GM18951 (cell line): ENCODE results near the gene PRR14L.
"Not testable (repeated sequence)": the region's sequence is repeated elsewhere in the genome, so short reads cannot be mapped to it uniquely, and the experiment has no call there.

Experiments used
- POLR2A ChIP-seq: IDR thresholded peaks from 4 replicates; pipeline ENCODE4 v1.6.1; 2011; ENCODE audit warnings: mild to moderate bottlenecking; ENCODE audit not compliant: insufficient read length, insufficient read depth; ENCODE audit errors: extremely low read depth
- in situ Hi-C: fragments of 300-500 bp; cut with MboI; formaldehyde crosslinking; loops from one replicate; pipeline ENCODE4 v1.12.0; 2022; ENCODE audit warnings: low sequenced_read_pairs, mixed read lengths, inconsistent platforms; ENCODE audit not compliant: unreplicated experiment

PRR14L gene

DNA sequence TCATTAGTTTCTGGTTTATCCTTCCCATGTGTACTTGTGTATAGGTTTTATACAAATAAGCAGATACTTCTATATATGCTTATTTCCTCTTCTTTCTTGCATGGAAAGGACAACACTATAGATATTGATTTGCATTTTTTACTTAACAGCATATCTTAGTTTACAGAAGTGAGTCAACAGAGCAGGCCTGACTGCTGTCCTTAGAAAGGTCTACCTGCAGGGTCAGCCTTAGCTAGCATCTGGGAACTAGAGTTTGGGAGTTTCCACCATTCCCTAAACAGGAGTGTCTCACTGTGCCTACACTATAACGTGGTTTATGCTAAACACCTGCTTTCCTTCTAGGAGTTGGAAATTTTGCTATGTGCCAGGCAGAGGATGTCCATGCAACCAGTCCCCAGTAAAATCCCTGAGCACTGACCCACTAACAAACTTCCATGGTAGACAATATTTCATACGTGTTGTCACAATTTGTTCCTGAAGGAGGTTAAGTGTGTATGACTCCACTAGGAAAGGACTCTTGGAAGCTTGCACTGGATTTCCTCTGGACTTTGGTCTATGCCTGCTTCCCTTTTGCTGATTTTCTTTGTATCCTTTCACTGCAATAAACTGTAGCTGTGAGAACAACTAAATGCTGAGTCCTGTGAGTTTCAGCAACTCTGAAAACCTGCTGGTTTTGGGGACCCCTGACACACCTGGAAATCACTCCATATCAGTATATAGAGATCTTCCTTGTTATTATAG, 17.7 kb downstream of the PRR14L start:
- in situ Hi-C loops: no loop called here
- no peak for TF ChIP-seq POLR2A

DNA sequence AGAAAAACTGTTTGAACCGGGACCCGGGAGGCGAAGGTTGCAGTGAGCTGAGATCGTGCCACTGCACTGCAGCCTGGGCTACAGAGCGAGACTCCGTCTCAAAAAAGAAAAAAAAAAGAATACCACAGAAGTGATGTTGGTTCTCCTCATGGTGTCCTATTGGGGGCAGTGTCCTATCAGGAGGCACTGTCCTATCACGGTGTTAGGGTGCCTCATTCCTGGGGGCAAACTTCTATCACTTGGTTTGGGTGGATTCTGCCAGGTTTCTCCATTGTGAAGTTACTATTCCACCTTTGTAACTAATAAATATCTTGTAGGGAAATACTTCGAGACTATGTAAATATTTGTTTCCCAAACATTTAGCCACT, 19.6 kb downstream of the PRR14L start:
- TF ChIP-seq POLR2A: no peak
- in situ Hi-C loops: no loop called here

DNA sequence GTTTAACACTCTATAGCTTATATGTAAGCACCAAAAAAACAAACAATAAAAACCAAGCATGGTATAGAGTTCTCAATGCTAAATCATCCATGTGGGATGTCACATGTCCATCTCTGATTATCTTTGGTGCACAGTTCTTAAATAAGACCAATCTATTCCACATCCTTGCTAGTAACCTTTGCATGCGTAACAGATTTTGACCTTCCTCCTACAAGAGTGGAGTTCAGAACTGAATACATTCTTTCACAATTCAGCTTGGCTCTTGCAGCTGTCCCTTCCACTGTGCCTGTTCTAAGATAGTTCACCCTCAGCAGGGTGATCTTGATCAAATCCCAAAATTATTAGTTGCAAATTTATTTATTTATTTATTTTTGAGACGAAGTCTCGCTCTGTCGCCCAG, 21.1 kb downstream of the PRR14L start:
- TF ChIP-seq POLR2A: no peak
- in situ Hi-C loops: no loop called here

- in situ Hi-C loops: no loop called here
- TF ChIP-seq POLR2A: no peak
These were observed 23.2 kb downstream of the PRR14L start for GRCh38 chr22:31726692-31727091.

- in situ Hi-C loops: no loop called here
- TF ChIP-seq POLR2A: no peak
These were observed 26.2 kb downstream of the PRR14L start for GRCh38 chr22:31723723-31724122.

DNA sequence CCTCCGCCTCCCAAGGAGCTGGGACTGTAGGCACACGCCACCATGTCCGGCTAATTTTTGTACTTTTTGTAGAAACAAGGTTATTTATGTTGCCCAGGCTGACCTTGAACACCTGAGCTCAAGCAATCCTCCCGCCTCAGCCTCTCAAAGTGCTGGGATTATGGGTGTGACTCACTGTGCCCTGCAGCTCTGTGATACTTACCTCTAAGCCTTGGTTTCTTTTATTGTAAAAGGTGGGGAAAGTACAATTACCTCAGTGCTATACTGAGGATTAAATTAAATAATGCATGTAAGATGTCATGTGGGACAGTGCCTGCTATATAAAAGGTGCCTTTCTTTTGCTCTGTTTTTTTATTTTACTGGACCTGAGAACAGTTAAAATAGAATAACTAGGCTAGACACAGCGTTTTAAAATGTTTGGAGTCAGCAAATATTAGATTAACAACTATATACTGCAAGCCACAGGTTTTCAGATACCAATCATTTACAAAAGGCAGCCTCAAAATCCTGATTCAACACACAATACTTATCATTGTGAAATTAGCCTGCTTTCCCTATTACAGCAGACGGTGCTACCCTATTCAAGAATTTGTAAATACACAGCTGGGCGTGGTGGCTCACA, 30.0 kb downstream of the PRR14L start:
- in situ Hi-C loops: no loop called here
- no peak for TF ChIP-seq POLR2A

DNA sequence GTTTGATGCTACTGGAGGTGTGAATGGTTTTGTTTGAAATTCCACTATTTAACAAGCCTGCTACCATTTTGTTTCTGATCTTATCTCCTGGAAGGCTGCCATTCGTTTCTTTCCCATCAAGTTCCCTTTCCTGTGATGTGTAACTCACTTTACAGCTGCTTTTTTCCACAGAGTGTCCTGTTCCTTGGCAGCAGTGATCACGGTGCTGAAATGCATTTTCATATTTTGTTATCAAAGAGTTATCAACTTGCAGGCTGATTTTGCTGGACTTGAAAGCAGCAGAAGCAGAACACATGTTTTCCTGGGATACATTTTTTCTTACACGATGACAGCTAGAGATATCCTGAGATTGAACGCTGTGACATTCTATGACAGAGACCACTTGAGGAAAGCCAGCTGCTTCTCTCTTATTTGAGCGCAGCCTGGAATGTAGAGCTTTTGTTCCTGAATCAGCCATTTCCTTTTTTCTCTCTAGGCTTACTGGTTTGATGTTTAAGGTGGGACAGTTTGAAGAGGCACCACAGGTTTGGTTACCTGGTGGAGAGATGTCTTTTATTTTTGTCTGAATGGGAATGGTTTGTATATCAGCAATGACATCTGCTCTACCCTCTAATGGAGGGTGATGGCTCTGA, 34.7 kb downstream of the PRR14L start:
- in situ Hi-C loops: no loop called here
- TF ChIP-seq POLR2A: no peak

DNA sequence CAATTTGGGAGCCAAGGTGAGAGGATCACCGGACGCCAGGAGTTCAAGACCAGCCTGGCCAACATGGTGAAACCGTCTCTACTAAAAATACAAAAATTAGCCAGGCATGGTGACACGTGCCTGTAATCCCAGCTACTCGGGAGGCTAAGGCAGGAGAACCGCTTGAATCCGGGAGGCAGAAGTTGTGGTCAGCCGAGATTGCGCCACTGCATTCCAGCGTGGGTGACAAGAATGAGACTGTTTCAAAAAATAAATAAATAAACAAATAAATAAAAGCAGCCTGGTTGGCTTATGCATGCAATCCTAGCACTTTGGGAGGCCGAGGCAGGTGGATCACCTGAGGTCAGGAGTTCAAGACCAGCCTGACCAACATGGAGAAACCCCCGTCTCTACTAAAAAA, 38.7 kb downstream of the PRR14L start:
- in situ Hi-C loops: not testable (repeated sequence)

DNA sequence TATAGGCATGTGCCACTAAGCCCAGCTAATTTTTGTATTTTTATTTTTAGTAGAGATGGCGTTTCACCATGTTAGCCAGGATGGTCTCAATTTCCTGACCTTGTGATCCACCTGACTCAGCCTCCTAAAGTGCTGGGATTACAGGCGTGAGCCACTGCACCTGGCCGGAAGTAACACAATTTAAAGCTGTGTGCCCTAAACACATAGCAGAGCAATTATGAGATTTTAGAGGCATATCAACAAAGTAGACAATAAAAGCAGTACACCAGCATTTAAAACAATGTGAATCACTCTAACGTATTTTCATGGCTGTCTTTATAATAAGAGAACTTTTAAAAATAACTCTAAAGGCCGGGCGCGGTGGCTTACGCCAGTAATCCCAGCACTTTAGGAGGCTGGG, 42.4 kb downstream of the PRR14L start:
- in situ Hi-C loops: no loop called here
- TF ChIP-seq POLR2A: no peak

DNA sequence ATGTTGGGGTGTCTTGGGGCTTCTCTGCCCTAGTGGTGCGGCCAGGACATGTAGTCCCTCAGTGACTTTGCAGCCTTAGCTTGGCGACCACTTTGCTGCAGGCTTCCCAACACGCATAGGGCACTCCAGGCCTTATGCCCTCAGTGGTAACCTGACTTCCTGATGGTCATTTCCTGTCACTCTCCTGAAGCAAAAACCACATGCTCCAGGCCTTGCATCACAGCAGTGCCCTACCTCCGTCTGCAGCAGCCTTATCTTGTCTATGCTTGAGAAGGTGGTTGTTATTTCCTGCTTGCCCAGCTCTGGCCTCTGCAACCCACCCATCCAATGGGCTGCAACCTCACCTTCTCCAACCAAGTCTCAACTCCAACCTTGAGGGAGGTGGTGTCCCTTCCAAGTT, 54.5 kb downstream of the PRR14L start:
- TF ChIP-seq POLR2A: no peak
- in situ Hi-C loops: no loop called here

DNA sequence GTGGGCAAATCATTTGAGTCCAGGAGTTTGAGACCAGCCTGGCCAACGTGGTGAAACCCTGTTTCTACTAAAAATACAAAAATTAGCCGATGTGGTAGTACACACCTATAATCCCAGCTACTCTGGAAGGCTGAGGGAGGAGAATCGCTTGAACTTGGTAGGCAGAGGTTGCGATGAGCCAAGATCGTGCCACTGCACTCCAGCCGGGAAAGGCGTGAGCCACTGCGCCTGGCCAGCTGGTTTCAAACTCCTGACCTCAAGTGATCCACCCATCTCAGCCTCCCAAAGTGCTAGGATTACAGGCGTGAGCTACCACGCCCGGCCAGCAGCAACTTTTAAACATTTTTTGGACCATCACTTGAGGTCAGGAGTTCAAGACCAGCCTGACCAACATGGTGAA, 55.9 kb downstream of the PRR14L start:
- in situ Hi-C loops: not testable (repeated sequence)

DNA sequence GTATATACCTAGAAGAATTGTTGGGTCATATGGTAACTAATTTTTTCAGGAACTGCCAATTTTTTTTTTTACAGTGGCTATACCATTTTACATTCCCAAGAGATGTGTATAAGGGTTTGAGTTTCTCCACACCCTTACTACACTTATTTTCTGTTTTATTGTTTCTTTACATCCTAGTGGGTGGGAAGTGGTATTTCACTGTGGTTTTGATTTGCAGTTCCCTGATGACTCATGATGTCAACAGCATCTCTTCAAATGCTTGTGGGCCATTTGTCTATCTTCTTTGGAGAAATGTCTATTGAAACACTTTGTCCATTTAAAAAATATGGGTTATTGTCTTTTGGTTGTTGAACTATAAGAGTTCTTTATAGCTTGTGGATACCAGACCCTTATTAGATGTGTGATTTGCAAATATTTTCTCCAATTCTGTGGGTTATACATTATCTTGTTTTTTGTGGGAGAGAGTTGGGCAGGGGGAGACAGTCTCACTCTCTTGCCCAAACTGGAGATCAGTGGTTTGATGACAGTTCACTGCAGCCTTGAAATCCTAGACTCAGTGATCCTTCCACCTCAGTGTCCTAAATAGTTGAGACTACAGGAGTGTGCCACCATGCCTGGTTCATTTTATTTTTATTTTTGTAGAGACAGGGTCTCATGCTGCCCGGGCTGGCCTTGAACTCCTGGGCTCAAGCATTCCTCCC, 57.6 kb downstream of the PRR14L start:
- in situ Hi-C loops: no loop called here
- TF ChIP-seq POLR2A: no peak

DNA sequence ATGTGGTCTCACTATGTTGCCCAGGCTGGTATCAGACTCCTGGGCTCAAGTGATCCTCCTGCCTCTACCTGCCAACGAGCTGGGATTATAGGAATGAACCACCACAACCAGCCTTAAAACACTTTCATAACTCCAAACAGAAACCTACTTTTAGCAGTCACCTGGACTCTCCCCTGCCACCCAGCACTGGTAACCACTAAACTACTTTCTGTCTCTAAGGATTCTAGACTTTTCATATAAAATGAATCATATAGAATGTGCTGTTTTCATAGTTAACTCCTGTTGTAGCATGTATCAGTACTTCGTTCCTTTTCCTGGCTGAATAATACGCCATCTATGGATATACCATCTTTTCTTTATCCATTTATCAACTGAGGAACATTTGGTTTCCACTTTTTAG, 58.5 kb downstream of the PRR14L start:
- in situ Hi-C loops: no loop called here
- no peak for TF ChIP-seq POLR2A
